Endothelial cell of umbilical vein (primary cell): ENCODE measurements around the gene L3MBTL3. TPM values are rescaled to one million over a fixed set of nuclear protein-coding genes. Genes with fewer than 3 reads are reported as not detected.

ENCODE experiments used
- BruUV-seq: library from RNA; stranded (reverse); fragments of 400-500 nt; replicated peaks from 2 replicates; lab custom pipeline; 2021; lab: Mats Ljungman, UMichigan
- CTCF ChIA-PET: fragments of 300-600, 350-600 bp; sonication (Branson Sonifier 250); formaldehyde crosslinking; loops from one replicate; lab custom pipeline; 2021; ENCODE audit warnings: antibody characterized with exemption, inconsistent platforms; lab: Charles Lee
- POLR2A ChIA-PET: fragments of 300-600, 350-600 bp; sonication (Branson Sonifier 250); formaldehyde crosslinking; loops from one replicate; lab custom pipeline; 2021; ENCODE audit warnings: antibody characterized with exemption, inconsistent platforms; lab: Charles Lee
- DNase-seq: peaks from one replicate; pipeline ENCODE4 v3.0.0-alpha.2; 2011; ENCODE audit warnings: low read depth, low spot score
- FAIRE-seq: peaks from 2 replicates; lab custom pipeline; 2011; peaks lifted over from hg19 to GRCh38; lab: Jason Lieb, UNC
- H2AFZ ChIP-seq: 2 replicates; pipeline ENCODE4 v1.6.0; 2012; ENCODE audit warnings: low read depth, low read length, control low read depth, inconsistent platforms
- H3K27ac ChIP-seq: 2 replicates; pipeline ENCODE4 v1.5.1; 2011; ENCODE audit warnings: low read depth, mild to moderate bottlenecking, control low read depth, low read length, moderate library complexity; ENCODE audit not compliant: insufficient read depth
- H3K27me3 ChIP-seq, 2 experiments: 2 replicates each; pipeline versions ENCODE4 v1.6.0 to v1.6.1; 2011; ENCODE audit warnings: low read length in 2 of 2, mixed read lengths in 1 of 2; ENCODE audit not compliant: control insufficient read depth in 2 of 2, insufficient read depth in 2 of 2
- H3K36me3 ChIP-seq, 2 experiments: 2 replicates in 1 of 2; 3 replicates in 1 of 2; pipeline ENCODE4 v1.5.1; 2011; ENCODE audit warnings: low read length in 2 of 2, mild to moderate bottlenecking in 1 of 2, moderate library complexity in 1 of 2; ENCODE audit not compliant: control insufficient read depth in 2 of 2, insufficient read depth in 2 of 2; ENCODE audit errors: extremely low read depth in 1 of 2
- H3K4me1 ChIP-seq: 3 replicates; pipeline ENCODE4 v1.5.1; 2011; ENCODE audit warnings: mild to moderate bottlenecking, low read length; ENCODE audit not compliant: control insufficient read depth, insufficient read depth; ENCODE audit errors: extremely low read depth
- H3K4me2 ChIP-seq: 2 replicates; pipeline ENCODE4 v1.6.1; 2011; ENCODE audit warnings: low read length, control low read depth, mixed read lengths; ENCODE audit not compliant: insufficient read depth
- H3K4me3 ChIP-seq, 3 experiments: fragments of 200-600 bp in 1 of 3; sonication (generic), shearing (Covaris generic) in 1 of 3; replicated peaks in 1 of 3; 2 replicates each; pipeline ENCODE4 v1.5.1; 2011 to 2016; ENCODE audit warnings: control low read depth in 3 of 3, low read length in 3 of 3, mild to moderate bottlenecking in 2 of 3, inconsistent platforms in 1 of 3, low read depth in 1 of 3, moderate library complexity in 1 of 3; ENCODE audit not compliant: insufficient read depth in 1 of 3
- H3K79me2 ChIP-seq: 2 replicates; pipeline ENCODE4 v1.6.0; 2012; ENCODE audit warnings: low read length, inconsistent platforms; ENCODE audit not compliant: control insufficient read depth, insufficient read depth
- H3K9ac ChIP-seq: replicated peaks from 2 replicates; pipeline ENCODE3; 2011; ENCODE audit warnings: low read length, control low read depth; ENCODE audit not compliant: insufficient read depth; ENCODE audit errors: extremely low read depth
- H3K9me1 ChIP-seq: replicated peaks from 3 replicates; pipeline ENCODE4 v1.6.0; 2011; ENCODE audit warnings: mild to moderate bottlenecking, low read length; ENCODE audit not compliant: control insufficient read depth, insufficient read depth; ENCODE audit errors: extremely low read depth
- H3K9me3 ChIP-seq: replicated peaks from 2 replicates; pipeline ENCODE4 v1.5.1; 2012; ENCODE audit warnings: low read length, inconsistent platforms; ENCODE audit not compliant: control insufficient read depth, insufficient read depth
- H4K20me1 ChIP-seq: replicated peaks from 2 replicates; pipeline ENCODE3; 2011; ENCODE audit warnings: mild to moderate bottlenecking, low read length; ENCODE audit not compliant: control insufficient read depth, insufficient read depth; ENCODE audit errors: extremely low read depth
- CTCF ChIP-seq, 2 donors: IDR thresholded peaks; 1 replicate in 1 of 2; 2 replicates in 1 of 2; pipeline ENCODE4 v1.5.1; 2011; ENCODE audit warnings: low read length in 2 of 2, mild to moderate bottlenecking in 2 of 2, moderate library complexity in 2 of 2, control low read depth in 1 of 2, inconsistent platforms in 1 of 2, low read depth in 1 of 2; ENCODE audit not compliant: insufficient read depth in 1 of 2; ENCODE audit errors: extremely low read depth in 1 of 2
- EZH2 ChIP-seq: IDR thresholded peaks from 2 replicates; pipeline ENCODE4 v1.6.1; 2012; ENCODE audit warnings: borderline replicate concordance, low read depth, mild to moderate bottlenecking, moderate library complexity, low read length, inconsistent platforms; ENCODE audit not compliant: severe bottlenecking
- FOS ChIP-seq: IDR thresholded peaks from 2 replicates; pipeline ENCODE4 v1.6.1; 2011; ENCODE audit warnings: mild to moderate bottlenecking, low read length, moderate library complexity, borderline replicate concordance; ENCODE audit not compliant: insufficient read depth
- GATA2 ChIP-seq: IDR thresholded peaks from 2 replicates; pipeline ENCODE4 v1.7.0; 2011; ENCODE audit warnings: low read depth, mild to moderate bottlenecking, moderate library complexity, mixed read lengths, low read length; ENCODE audit not compliant: insufficient read length, insufficient read depth
- JUN ChIP-seq: IDR thresholded peaks from 2 replicates; pipeline ENCODE4 v1.6.1; 2011; ENCODE audit warnings: borderline replicate concordance, low read depth; ENCODE audit not compliant: insufficient read length, insufficient read depth
- MAX ChIP-seq: IDR thresholded peaks from 2 replicates; pipeline ENCODE4 v1.6.1; 2011; ENCODE audit not compliant: insufficient read depth, insufficient read length
- MYC ChIP-seq: IDR thresholded peaks from one replicate; pipeline ENCODE4 v1.6.1; 2011; ENCODE audit warnings: mild to moderate bottlenecking, low read depth, low read length
- POLR2A ChIP-seq: IDR thresholded peaks from 2 replicates; pipeline ENCODE4 v1.6.1; 2012; ENCODE audit warnings: low read depth, mild to moderate bottlenecking, control low read depth, low read length
- POLR2AphosphoS5 ChIP-seq: IDR thresholded peaks from 2 replicates; pipeline ENCODE4 v1.6.1; 2012; ENCODE audit warnings: low read depth, mild to moderate bottlenecking, control low read depth, low read length, moderate library complexity; ENCODE audit not compliant: insufficient read depth
- dilution Hi-C: fragments of 300-500 bp; cut with MboI; formaldehyde crosslinking; loops from one replicate; pipeline ENCODE4 v1.15.0; 2019; ENCODE audit warnings: low sequenced_read_pairs; ENCODE audit not compliant: extremely low pct_ligation_motif_present
- intact Hi-C: fragments of 100-400 bp; cut with micrococcal nuclease; formaldehyde crosslinking; loops from one replicate; pipeline ENCODE4 v1.10.0; 2022
- polyA plus RNA-seq, 4 experiments: library from polyadenylated mRNA; depleted of rRNA in 3 of 4; stranded (reverse) in 3 of 4; unstranded in 1 of 4; fragments of >200 nt; gene quantifications; 2 replicates each; pipeline versions ENCODE4 v1.2.1 to v1.2.3, GENCODE V29; 2011 to 2012; ENCODE audit warnings: missing spikeins in 1 of 4
- total RNA-seq: library from RNA; stranded (reverse); gene quantifications from 2 replicates; pipeline ENCODE4 v1.2.3, GENCODE V29; 2021

The L3MBTL3 gene
- total and polyA plus RNA-seq, 2 donors (not counting 3 experiments of a cell fraction or from before 2014, with no cell fraction given): 26.5 to 86.1 TPM

GRCh38 chr6:129981598-129981997 lies 36.8 kb upstream of the L3MBTL3 start:
- CTCF ChIA-PET: interaction anchor here (0.6 to 1.4 kb wide), 18 partner anchors 12 to 482 kb away, joined by 3 to 6 read pairs (median 3); no protein-coding TSS in a partner anchor
- Histone ChIP-seq H3K27ac (no peak overlapping the region), H3K4me3 (no peak overlapping the region), H4K20me1 (no peaks in the 10 kb centered on the region), H3K9me1 (no peaks in the 10 kb centered on the region), H3K9ac (no peak overlapping the region), H3K79me2 (no peaks in the 10 kb centered on the region), H3K27me3 (no peaks in the 10 kb centered on the region), H3K4me2 (no peak overlapping the region), H3K4me1 (no peaks in the 10 kb centered on the region), H2AFZ (no peak overlapping the region), H3K36me3 (no peaks in the 10 kb centered on the region), H3K9me3 (no peaks in the 10 kb centered on the region)
- POLR2A ChIA-PET: no interaction called here
- FAIRE-seq (no peak), DNase-seq (peak; percentile 10)
- dilution Hi-C loops (no loop called here), intact Hi-C loops (no loop called here)
- BruUV-seq: no TSS peak
- no peak for TF ChIP-seq MAX
- TF ChIP-seq FOS: no peak
- no peak for TF ChIP-seq GATA2
- no peak for TF ChIP-seq POLR2AphosphoS5
- TF ChIP-seq MYC: no peak
- no peak for TF ChIP-seq POLR2A
- no peak for TF ChIP-seq EZH2
- TF ChIP-seq CTCF (IDR thresholded peaks at IDR 0.05; ENCODE audit: extremely low read depth in 1 of 2, insufficient read depth in 1 of 2, low read depth in 1 of 2, low read length in 2 of 2): no peak
- no peak for TF ChIP-seq JUN
